ENCODE results near the gene THYN1.
A peak's percentile ranks its signal among the peaks of the same experiment; 100 is the strongest.
"Not testable (repeated sequence)": the region's sequence is repeated elsewhere in the genome, so short reads cannot be mapped to it uniquely, and the experiment has no call there.

THYN1 gene

DNA sequence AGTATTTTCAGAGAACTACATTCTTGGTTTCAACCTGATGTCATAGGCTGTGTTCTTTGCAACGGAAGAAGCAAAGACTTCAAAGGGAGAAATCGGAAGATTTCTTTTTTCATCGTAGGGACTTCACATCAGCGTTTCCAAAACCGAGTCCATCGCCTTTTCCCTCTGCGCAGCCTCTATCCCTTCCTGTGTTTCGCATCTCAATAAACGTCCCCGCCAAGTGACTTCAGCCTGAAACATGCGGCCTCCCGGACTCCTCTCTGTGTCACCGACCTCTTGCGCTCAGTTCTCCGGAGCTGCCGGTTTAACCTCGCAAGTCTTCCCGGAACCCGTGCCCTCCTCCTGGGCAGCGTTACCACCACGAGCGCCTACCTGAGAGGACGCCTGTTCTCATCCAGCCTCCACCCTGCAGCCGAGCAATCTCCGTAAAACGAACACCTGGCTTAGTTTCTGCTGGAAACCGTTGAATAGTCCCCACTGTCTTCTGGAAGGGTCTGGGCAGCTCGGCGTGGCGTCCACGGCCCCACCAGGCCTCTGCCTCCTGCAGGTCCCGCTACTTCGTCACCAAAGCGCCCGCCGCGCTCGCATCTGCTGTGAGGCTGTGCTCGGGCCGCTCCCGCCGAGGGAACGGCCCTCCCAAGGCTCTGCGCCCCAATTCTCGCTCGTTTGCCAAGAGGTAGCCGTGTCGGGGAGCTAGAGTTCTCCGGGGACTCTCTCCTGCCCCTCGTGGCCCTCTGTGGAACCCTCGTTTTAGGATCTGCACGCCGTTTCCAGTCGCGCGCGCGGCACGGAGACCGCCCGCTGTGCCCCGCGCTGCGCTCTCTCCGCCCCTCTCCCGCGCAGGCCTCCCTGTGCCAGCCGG lies 22.6 kb upstream of the THYN1 start, which contains the start of gene GLB1L3:
Gene GLB1L3, plus strand, starts transcription at position 846 of the 862 bp plus-strand sequence. CDS start 362 bp downstream, outside the sequence.
- no peak within 1 kb of the TSS for H3K27ac ChIP-seq
- no peak for DNase-seq (ENCODE audit: low read depth, low spot score)

DNA sequence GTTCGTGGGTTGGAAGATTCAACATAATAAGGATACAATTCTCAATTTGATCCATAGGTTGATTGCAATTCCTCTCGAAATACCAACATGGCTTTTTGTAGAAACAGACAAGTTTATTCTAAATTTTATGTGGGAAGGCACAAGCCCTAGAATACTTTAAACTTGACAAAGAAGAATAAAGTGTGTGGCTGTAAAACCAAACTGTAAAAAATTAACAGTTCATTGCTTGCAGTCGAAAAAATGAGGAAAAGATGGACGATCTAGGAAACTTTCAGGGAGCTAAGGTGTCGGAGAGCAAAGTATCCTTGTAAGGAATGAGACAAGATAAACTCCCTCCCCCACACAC lies 22.0 kb upstream of the THYN1 start:
- no peak overlapping the region for H3K27ac ChIP-seq
- DNase-seq (ENCODE audit: low read depth, low spot score), result no peak

DNA sequence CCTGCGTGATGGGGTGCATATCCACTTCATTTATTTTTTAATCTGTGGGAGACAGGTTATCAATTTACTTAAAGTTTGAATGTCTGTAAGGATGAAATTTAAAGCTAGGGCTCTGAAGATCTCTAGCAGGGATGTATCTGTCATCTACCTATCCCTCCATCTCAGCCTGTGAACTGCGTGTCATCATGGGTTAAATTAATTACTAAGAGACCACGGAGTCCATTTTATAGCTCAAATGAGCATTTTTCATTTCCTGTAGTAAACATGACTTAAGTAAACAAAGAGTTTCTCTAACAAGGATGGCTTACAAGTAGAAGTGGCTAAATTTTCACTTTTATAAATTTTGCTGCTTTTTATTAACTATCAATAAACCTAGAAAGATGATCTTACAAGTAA lies 20.2 kb upstream of the THYN1 start:
- DNase-seq (ENCODE audit: low read depth, low spot score), result no peak
- no peak overlapping the region for H3K27ac ChIP-seq

DNA sequence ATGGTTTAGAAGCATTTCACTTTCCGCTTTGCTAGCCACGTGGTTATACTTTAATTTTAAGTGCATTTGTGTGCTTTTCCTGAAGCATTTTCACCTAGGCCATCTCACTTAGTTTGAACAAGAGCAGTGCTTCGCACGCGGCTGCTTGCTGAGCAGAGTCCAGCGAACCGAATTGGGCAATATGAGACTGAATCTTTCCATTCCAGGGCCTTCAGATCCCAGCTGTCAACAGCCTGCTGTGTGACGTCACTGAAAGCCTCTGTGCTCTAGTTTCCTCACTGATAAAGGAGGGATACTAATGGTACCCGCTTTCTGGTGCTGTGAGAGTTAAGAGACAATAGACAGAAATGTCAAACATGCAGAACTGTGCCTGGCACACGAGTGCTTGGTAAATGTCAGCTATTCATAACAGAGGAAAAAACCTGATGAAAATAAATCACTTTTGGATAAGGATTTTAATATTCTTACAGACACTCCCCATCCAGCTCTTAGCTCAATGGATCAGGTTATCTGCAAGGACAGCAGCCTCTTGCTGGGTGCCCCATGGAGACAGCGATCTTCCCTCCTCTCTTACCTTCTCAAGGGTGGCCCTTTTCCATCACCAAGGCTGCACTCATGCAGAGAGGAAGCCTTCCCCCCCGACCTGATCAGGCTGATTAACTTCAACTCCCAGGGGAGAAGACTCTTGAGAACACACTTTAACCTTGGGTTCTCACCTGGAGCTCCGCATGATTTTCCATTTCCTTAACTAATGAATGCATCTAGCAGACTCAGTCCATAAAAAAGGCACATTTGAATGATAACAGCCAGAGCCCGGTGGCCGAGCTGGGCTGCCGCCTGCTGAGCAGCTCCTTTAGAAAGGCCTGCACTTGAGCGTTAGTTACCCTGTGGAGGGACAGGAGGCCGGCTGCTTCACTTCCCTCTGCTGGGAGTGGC lies 19.5 kb upstream of the THYN1 start:
- no peak for DNase-seq (ENCODE audit: low read depth, low spot score)
- no peak overlapping the region for H3K27ac ChIP-seq

DNA sequence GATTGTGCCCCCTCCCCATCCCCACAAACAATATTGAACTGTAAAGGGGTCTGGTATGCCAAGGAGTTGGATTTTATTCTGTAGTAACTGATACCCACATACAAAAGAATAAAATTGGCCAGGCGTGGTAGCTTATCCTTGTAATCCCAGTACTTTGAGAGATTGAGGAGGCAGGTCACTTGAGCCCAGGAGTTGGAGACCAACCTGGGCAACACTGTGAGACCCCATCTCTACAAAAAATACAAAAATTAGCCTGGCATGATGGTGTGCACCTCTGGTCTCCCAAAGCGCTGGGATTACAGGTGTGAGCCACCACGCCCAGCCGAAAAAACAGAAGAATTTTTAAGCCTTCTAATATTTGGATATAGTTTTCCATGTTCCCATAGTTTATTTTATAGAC lies 18.8 kb upstream of the THYN1 start:
- no peak overlapping the region for H3K27ac ChIP-seq
- no peak for DNase-seq (ENCODE audit: low read depth, low spot score)

DNA sequence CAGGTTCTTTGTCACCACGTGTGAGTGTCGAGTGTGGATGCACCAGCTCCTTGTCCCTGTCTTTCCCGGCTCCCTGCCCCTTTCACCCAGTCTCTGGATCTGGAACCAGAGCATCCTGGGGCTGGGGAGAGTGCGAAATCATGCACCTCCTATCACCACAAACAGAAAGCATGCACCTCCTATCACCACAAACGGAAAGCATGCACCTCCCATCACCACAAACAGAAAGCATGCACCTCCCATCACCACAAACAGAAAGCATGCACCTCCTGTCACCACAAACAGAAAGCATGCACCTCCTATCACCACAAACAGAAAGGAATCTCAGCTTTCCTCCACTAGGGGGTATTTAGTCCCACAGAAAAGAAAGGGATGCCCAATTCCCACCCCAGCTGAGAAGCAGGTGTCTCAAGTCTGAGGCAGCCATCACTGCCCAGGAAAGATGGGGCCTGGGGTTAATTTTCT lies 17.1 kb upstream of the THYN1 start:
- no peak overlapping the region for H3K27ac ChIP-seq
- DNase-seq (ENCODE audit: low read depth, low spot score), result no peak

DNA sequence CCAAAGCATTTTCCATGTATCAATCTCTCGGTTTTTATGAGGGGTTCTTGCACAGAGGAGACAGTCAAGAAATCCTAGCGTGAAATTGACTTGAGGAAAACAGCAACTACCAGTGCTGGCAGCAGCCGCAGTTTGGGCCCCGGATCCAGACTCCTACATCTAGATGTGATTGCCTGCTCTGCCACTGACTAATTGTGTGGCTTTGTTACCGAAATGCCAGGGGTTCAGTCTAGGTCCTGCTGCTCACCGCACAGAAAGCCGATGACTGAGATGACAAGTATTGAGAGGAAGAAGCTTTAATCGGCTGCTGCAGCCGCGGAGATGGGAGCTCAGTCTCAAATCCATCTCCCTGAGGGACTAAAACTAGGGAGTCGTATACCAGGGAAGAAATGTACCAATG lies 14.8 kb upstream of the THYN1 start:
- H3K27ac ChIP-seq, result peak overlapping the region; percentile 86
- DNase-seq (ENCODE audit: low read depth, low spot score), result no peak

DNA sequence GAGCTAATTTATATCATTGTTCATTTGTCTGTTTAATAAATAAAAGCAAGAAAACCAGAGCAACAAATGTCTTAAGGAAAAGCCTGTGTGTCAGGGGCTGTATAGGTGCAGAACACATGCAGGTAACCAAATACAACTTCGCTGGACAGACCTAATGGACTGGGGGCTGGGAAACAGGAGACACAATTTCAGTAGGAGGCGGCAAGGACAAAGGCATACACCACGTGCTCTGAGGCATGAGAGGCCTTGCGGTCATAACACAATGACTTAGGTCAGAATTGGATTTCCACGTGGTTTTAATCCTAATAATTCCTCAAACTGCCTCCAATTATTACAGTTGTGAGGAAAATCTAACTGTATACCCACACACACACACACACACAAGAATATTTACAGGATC lies 14.3 kb upstream of the THYN1 start:
- peak overlapping the region; percentile 86 for H3K27ac ChIP-seq
- no peak for DNase-seq (ENCODE audit: low read depth, low spot score)

DNA sequence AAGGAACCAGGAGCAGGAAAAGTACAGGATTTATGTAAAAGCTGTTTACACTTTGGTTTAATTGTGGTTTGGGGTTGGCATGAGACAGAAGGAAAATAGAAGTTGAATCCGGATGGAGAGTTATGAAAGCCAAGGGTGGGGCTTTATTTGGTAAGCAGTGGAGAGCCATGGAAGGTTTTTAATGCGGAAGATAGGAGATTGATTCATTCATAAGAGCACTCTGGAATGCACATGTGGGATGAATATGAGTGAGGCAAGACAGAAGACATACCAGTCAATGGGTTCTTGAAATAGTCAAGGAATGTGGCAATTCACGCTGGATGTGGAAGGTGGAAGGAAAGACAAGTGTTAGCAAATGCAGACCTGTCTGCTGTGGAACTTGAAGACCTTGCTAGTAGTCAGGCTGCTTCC lies 13.7 kb upstream of the THYN1 start:
- DNase-seq (ENCODE audit: low read depth, low spot score), result peak; percentile 93
- H3K27ac ChIP-seq, result peak overlapping the region; percentile 86

DNA sequence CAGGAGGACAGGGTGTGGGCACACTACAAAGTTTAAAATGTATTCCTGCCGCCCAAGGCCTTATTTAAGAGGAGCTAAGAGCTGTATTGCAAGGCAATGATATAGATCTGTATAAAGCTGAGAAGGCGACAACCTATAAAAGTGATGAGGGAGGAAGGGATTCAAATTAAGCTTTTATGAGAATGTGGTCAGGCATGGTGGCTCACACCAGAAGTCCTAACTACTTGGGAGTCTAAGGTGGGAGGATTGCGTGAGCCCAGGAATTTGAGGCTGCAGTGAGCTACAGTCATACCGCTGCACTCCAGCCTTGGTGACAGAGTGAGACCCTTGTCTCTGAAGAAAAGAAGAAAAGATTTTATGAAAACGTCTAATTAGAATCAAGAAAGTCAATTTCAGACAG lies 13.3 kb upstream of the THYN1 start:
- no peak for DNase-seq (ENCODE audit: low read depth, low spot score)
- H3K27ac ChIP-seq, result peak overlapping the region; percentile 86

DNA sequence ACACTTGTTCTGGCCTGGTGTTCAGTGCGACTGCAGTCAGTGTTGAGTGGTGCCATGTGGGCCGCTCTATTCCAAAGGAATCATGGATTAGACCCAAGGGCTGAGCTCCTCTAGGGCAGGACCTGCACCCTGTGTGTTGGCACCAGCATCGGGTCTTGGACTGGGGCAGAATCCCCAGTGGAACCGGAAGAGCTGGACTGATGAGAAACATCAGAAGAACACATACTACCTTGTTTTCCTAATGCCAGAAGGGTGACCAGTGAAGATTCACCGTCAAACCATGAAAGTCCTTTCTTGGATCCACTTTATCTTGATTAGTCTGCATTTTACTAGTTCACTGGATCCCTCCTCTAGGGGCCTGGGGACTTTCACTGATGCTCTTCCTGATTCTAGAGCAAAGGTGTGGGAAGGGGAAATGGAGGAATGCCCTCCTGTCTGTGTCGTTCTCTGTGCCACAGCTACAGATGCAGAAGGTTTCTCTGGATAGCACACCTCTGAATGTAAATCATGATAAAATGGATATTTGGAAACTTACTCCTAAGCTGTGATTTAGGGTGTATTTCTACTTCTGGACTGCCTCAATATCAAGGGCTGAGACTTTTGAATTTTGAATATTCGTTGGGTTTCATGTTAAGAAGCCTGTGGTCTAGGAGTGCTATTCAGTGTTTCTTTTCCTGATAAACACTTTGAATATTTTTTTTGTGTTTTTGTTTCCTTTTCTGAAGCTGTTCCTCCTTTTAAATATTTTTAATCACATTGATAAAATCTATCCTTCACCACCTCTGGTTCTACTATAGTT lies 12.0 kb upstream of the THYN1 start:
- no peak overlapping the region for H3K27ac ChIP-seq
- no peak for DNase-seq (ENCODE audit: low read depth, low spot score)

DNA sequence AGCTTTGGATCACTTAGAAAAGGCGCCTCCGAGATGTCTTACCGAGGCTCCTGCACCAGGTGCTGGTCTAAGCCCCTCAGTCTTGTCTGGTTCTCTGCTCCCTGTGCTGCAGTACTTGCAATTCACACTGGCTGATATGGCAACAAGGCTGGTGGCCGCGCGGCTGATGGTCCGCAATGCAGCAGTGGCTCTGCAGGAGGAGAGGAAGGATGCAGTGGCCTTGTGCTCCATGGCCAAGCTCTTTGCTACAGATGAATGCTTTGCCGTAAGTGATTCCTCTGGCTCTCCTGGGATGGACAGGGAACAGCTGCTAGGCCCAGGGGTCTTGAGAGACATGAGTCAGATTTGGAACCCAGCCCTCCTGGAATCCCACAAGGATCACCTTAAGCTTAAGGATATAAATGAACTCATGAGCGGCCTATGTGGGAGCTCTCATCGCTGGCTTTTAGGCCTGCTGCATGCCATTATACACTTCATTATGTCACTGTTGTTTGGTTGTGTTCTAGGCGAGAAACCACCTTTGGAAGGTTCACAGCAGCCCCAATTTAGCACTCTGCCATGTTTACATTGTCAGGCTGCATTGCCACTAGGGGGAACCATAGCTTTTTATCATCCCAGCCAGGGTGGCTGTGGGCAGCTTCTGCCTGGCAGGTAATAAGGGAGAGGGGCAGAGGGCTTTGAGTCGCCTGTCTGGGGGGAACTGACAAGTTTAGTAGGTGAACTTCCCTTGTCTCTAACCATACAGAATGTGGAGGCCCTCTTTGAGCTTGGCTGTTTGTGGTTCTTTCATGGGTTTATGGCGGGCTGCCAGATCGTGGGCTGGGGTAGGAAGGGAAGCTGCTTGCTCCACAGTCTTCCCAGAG lies 8.7 kb upstream of the THYN1 start:
- DNase-seq (ENCODE audit: low read depth, low spot score), result no peak
- H3K27ac ChIP-seq, result no peak overlapping the region

DNA sequence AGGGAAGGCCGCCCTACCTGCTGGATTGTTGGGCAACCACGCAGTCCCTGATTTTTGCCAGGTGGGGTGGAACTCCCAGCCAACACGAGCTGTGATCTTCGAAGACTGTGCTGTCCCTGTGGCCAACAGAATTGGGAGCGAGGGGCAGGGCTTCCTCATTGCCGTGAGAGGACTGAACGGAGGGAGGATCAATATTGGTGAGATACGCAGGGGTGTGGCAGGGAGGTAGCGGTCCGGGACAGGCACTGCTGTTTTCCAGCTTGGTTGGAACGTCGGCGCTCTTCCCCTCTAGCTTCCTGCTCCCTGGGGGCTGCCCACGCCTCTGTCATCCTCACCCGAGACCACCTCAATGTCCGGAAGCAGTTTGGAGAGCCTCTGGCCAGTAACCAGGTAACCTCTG lies 7.8 kb upstream of the THYN1 start:
- no peak for DNase-seq (ENCODE audit: low read depth, low spot score)
- no peak overlapping the region for H3K27ac ChIP-seq

DNA sequence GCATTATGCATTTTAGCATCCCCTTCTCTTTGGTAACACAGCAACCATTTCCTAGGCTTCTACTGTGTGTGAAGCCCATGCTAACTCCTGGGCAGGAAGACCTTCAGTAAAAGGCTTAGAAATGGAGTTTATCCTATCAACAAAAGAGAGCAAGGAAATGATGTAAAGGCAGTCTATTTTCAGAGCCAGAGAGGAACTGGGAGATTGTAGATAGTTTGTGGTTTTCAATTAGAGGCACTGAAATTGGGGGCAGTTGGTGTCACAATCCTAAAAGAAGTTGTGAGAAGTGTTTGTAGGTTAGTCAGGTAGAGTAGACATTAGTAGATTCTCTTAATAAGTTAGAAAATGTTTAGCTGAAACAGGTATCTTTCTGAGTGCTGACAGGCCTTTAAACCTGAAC lies 7.4 kb upstream of the THYN1 start:
- DNase-seq (ENCODE audit: low read depth, low spot score), result no peak
- no peak overlapping the region for H3K27ac ChIP-seq

DNA sequence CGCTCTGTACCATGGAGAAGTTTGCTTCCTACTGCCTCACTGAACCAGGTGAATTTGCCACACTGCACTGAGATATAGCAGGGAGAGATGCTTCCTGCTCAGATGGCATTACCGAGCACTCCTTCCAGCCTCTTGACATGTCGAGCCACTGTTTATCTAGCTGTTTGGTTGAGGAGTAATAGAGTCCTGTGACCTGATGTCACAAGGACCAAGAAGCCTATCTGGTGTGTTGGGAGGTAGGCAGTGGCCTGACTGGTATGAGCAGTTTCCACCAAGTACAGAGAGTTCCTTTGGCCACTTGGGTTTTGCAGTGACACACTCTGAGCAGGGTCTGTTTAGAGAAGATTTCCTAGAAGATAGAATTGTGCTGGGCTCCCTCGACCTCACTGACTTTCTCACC lies 5.4 kb upstream of the THYN1 start:
- no peak overlapping the region for H3K27ac ChIP-seq
- peak; percentile 14 for DNase-seq (ENCODE audit: low read depth, low spot score)

DNA sequence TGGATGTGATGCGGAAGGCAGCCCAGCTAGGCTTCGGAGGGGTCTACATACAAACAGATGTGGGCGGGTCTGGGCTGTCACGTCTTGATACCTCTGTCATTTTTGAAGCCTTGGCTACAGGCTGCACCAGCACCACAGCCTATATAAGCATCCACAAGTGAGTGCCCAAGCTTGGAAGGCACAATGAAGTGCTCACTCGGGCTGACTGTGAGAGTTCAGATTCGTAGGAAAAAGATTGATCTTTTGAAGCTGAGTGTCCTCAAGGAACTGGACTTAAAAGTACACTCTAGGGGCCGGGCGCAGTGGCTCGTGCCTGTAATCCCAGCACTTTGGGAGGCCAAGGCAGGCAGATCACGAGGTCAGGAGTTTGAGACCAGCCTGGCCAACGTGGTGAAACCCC lies 3.9 kb upstream of the THYN1 start:
- no peak for DNase-seq (ENCODE audit: low read depth, low spot score)
- H3K27ac ChIP-seq, result no peak overlapping the region

DNA sequence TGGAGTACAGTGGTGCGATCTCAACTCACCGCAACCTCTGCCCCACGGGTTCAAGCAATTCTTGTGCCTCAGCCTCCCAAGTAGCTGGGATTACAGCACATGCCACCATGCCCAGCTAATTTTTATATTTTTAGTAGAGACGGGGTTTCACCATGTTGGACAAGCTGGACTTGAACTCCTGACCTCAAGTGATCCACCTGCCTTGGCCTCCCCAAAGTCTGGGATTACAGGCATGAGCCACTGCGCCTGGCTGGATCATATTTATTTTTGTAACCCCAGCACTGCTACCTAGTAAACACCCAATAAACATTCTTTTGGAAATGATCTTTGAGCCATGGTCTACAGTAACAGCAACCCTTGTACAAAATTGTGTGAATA lies 2.0 kb upstream of the THYN1 start:
- not testable (repeated sequence) for H3K27ac ChIP-seq; DNase-seq (ENCODE audit: low read depth, low spot score)

DNA sequence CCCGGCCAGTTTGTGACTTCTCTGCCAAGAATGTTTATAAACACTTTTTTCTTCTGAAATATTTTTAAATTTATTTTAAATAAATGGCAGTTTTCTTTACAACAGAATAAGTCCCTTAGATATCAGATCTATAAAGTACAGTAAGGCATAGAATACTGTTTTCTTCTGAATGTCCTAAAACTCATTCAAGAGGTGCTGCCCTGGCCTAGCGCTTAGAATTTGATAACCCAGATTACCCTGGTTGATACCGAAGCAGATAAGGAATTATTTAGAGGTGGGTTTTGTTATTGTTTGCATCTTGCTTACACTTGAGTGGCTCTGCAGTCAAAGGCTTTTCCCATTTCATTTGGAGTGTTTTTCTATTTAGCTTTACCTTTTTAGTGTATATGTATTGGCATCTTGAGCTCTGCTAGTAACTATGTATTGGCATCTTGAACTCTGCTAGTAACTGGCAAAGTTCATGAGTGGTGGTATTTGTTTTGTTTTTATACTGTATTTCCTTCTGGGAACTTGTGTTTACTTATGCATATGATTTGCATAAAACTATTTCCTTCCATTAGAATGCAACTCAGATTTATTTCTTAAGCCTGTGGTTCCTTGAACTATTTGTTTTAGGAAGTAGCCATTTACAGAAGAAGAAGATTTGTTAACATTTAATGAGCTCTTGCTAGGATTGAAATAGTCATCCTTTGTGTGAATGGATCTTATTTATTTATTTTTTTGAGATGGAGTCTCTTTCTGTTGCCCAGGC lies 1.5 kb upstream of the THYN1 start:
- no peak overlapping the region for H3K27ac ChIP-seq

More for the DNA sequence above, 1.5 kb upstream of the THYN1 start:
- DNase-seq (ENCODE audit: low read depth, low spot score), result no peak

Measured in epithelial cell of prostate (primary cell).